Fibroblast of lung (primary cell): ENCODE results near the gene EVX1.

Experiments
- EZH2 ChIP-seq: IDR thresholded peaks from 2 replicates; pipeline ENCODE4 v1.5.1; 2012; ENCODE audit warnings: low read length, control low read depth, mild to moderate bottlenecking; ENCODE audit errors: missing control alignments
- TF ChIP-seq, protein P1 (sequence below), 2 donors: IDR thresholded peaks in 1 of 2; conservative IDR thresholded peaks in 1 of 2; 1 replicate in 1 of 2; 2 replicates in 1 of 2; pipeline ENCODE4 v1.5.1; 2011 to 2012; ENCODE audit warnings: low read length in 2 of 2, control low read depth in 1 of 2, inconsistent platforms in 1 of 2, low read depth in 1 of 2, mild to moderate bottlenecking in 1 of 2

DNA sequence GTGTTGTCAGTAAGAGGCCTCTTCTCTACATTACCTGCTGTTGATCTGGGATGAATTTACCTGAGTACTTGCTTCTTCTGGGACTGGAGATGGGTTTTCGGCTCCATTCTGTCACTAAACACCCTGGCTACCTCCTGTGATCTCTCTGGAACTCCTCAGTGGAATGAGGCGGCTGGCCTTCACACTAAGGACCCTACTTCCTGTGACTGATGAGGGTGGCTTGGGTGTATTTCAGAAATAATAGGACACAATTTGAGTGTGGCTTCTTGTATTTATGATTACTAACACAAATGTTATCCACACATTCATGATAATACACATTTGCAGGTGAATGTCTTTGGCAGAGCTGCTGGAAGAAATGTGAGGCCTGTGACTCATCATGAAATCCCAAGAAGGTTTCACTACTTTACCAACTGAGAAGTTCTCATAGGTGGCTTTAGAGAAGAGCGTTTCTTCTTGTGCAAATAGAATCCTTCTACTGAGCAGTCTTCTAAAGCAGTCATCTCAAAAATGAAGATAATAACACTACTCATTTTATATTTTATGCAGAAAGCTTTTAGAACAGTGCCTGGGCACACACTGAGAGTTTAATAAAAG lies 21.3 kb upstream of the EVX1 start:
- TF ChIP-seq, protein P1, sequence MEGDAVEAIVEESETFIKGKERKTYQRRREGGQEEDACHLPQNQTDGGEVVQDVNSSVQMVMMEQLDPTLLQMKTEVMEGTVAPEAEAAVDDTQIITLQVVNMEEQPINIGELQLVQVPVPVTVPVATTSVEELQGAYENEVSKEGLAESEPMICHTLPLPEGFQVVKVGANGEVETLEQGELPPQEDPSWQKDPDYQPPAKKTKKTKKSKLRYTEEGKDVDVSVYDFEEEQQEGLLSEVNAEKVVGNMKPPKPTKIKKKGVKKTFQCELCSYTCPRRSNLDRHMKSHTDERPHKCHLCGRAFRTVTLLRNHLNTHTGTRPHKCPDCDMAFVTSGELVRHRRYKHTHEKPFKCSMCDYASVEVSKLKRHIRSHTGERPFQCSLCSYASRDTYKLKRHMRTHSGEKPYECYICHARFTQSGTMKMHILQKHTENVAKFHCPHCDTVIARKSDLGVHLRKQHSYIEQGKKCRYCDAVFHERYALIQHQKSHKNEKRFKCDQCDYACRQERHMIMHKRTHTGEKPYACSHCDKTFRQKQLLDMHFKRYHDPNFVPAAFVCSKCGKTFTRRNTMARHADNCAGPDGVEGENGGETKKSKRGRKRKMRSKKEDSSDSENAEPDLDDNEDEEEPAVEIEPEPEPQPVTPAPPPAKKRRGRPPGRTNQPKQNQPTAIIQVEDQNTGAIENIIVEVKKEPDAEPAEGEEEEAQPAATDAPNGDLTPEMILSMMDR (conservative IDR thresholded peaks at IDR 0.05 in 1 of 2, IDR thresholded peaks at IDR 0.05 in 1 of 2; ENCODE audit: low read depth in 1 of 2, low read length in 2 of 2) = no peak
- no peak for TF ChIP-seq EZH2
